ENCODE measurements around the gene DNMBP.

DNA sequence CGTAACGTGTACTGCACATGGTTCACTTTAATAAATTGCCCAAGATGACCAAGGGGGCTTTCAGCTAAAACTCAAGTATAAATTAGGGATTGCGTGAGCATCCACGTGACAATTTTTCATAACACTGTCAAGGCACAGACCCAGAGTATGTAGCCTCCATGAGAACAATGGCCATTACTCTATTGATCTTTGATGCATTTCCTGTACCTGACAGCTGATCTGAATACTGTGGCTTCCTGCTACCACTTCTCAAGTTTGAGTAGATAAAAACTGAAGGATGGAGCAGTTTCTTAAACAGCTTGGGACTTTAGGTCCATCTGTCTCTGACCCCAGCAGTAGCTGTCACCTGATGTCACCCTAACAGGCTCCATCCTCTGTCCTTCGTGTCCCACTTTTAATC, 128.4 kb downstream of the DNMBP start:
- TF ChIP-seq POLR2A (IDR thresholded peaks at IDR 0.05; ENCODE audit: low read length) (no peak), GATA1 (IDR thresholded peaks at IDR 0.05; ENCODE audit: low read depth, low read length) (no peak)
